NB4 (cell line): Measurements from ENCODE around the gene MAP3K5.

Experiments used
- MAX ChIP-seq: IDR thresholded peaks from 2 replicates; pipeline ENCODE4 v1.6.1; 2011; ENCODE audit warnings: low read depth, low read length
- MYC ChIP-seq: IDR thresholded peaks from 2 replicates; pipeline ENCODE4 v1.6.1; 2011; ENCODE audit warnings: low read depth, low read length
- POLR2A ChIP-seq: IDR thresholded peaks from 2 replicates; pipeline ENCODE4 v1.6.1; 2011; ENCODE audit warnings: mild to moderate bottlenecking; ENCODE audit not compliant: insufficient read length; ENCODE audit errors: extremely low read depth
- TF ChIP-seq, protein P1 (sequence below): IDR thresholded peaks from one replicate; pipeline ENCODE4 v1.5.1; 2012; ENCODE audit warnings: low read depth, low read length

- TF ChIP-seq MYC = no peak
- TF ChIP-seq MAX = no peak
- TF ChIP-seq, protein P1, sequence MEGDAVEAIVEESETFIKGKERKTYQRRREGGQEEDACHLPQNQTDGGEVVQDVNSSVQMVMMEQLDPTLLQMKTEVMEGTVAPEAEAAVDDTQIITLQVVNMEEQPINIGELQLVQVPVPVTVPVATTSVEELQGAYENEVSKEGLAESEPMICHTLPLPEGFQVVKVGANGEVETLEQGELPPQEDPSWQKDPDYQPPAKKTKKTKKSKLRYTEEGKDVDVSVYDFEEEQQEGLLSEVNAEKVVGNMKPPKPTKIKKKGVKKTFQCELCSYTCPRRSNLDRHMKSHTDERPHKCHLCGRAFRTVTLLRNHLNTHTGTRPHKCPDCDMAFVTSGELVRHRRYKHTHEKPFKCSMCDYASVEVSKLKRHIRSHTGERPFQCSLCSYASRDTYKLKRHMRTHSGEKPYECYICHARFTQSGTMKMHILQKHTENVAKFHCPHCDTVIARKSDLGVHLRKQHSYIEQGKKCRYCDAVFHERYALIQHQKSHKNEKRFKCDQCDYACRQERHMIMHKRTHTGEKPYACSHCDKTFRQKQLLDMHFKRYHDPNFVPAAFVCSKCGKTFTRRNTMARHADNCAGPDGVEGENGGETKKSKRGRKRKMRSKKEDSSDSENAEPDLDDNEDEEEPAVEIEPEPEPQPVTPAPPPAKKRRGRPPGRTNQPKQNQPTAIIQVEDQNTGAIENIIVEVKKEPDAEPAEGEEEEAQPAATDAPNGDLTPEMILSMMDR = no peak
- no peak for TF ChIP-seq POLR2A
These were observed 215.5 kb downstream of the MAP3K5 start for GRCh38 chr6:136576821-136577220.
